ENCODE measurements around the gene UBE2QL1.

UBE2QL1 gene

DNA sequence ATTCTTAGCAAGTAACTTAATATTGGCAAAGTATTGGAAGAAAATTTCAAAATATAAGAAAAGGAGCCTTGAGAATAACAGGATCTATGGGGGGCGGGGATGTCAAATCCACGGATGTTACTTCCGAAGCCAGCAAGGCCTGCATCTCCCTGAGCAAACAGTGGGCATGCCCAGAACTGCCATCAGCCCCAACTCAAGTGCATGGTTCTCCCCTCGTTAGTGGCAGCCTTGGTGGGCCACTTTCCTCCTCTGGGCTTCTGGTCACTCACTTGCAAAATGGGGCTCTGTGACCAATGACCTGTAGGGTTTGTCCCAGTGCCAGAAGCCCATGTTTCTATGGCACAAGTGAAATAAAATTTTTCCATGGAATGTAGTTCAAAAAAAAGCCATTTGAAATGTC is 43.1 kb upstream of the UBE2QL1 start:
- no peak for TF ChIP-seq EZH2 (IDR thresholded peaks at IDR 0.05; ENCODE audit: borderline replicate concordance, low read length)
- TF ChIP-seq, protein P1, sequence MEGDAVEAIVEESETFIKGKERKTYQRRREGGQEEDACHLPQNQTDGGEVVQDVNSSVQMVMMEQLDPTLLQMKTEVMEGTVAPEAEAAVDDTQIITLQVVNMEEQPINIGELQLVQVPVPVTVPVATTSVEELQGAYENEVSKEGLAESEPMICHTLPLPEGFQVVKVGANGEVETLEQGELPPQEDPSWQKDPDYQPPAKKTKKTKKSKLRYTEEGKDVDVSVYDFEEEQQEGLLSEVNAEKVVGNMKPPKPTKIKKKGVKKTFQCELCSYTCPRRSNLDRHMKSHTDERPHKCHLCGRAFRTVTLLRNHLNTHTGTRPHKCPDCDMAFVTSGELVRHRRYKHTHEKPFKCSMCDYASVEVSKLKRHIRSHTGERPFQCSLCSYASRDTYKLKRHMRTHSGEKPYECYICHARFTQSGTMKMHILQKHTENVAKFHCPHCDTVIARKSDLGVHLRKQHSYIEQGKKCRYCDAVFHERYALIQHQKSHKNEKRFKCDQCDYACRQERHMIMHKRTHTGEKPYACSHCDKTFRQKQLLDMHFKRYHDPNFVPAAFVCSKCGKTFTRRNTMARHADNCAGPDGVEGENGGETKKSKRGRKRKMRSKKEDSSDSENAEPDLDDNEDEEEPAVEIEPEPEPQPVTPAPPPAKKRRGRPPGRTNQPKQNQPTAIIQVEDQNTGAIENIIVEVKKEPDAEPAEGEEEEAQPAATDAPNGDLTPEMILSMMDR (IDR thresholded peaks at IDR 0.05; ENCODE audit: low read length): no peak
- Histone ChIP-seq H2AFZ (ENCODE audit: low read length) (no peak overlapping the region), H3K4me1 (ENCODE audit: insufficient read depth, low read length, severe bottlenecking) (no peaks in the 10 kb centered on the region), H4K20me1 (ENCODE audit: insufficient read depth, low read length) (no peaks in the 10 kb centered on the region), H3K4me2 (ENCODE audit: low read length) (no peak overlapping the region), H3F3A (ENCODE audit: insufficient read depth, low read length) (no peaks in the 10 kb centered on the region), H3K36me3 (ENCODE audit: insufficient read depth, low read length) (no peaks in the 10 kb centered on the region), H3K9me2 (ENCODE audit: low read depth, low read length) (no peaks in the 10 kb centered on the region), H3K4me3 (ENCODE audit: low read depth, low read length, poor library complexity, severe bottlenecking) (no peak overlapping the region), H3K9me3 (ENCODE audit: low read length) (no peaks in the 10 kb centered on the region), H3K9ac (ENCODE audit: low read length) (no peak overlapping the region), H3K79me2 (ENCODE audit: insufficient read depth, low read length) (no peaks in the 10 kb centered on the region), H3K27ac (ENCODE audit: low read depth, low read length, poor library complexity, severe bottlenecking) (no peak overlapping the region), H3K27me3 (ENCODE audit: insufficient read depth, low read length) (no peaks in the 10 kb centered on the region)

DNA sequence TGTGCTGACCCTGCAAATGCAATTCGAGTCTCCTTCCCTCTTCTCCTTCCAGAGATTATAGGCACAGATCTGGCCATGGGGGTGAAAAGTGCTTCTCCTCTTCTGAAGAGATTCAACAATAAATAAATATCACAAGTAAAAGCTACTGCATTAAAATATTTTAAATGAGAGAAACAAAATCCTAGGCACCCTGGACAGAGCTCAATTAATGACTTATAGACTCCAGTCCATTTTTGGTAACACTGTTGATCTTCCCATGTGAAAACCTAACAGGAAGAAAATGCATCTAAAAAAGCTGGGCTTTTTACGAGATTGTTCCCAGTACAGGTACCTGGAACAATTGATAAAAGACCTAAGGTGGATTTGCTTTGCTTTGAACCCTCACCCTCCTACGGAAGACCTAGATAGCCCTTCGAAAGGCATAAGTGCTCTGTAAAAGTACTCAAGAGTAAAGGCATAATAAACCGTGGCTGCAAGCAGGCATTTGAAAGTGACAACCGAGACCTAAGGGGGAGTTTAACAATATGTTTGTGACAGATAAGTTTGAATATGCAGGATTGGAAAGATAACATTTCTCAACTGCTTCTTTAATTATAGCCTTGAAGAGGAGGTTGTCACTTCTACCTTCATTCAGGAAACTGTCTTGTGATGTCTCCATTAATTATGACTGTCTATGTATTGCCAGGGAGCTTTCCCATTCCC is 41.0 kb upstream of the UBE2QL1 start:
- Histone ChIP-seq H3K4me1 (ENCODE audit: insufficient read depth, low read length, severe bottlenecking) (no peaks in the 10 kb centered on the region), H3K4me2 (ENCODE audit: low read length) (no peak overlapping the region), H3K4me3 (ENCODE audit: low read depth, low read length, poor library complexity, severe bottlenecking) (no peak overlapping the region), H3K9ac (ENCODE audit: low read length) (no peak overlapping the region), H3K79me2 (ENCODE audit: insufficient read depth, low read length) (no peaks in the 10 kb centered on the region), H3K36me3 (ENCODE audit: insufficient read depth, low read length) (no peaks in the 10 kb centered on the region), H3K9me2 (ENCODE audit: low read depth, low read length) (no peaks in the 10 kb centered on the region), H4K20me1 (ENCODE audit: insufficient read depth, low read length) (no peaks in the 10 kb centered on the region), H3F3A (ENCODE audit: insufficient read depth, low read length) (no peaks in the 10 kb centered on the region), H3K27ac (ENCODE audit: low read depth, low read length, poor library complexity, severe bottlenecking) (no peak overlapping the region), H3K9me3 (ENCODE audit: low read length) (no peaks in the 10 kb centered on the region), H2AFZ (ENCODE audit: low read length) (no peak overlapping the region), H3K27me3 (ENCODE audit: insufficient read depth, low read length) (no peaks in the 10 kb centered on the region)
- TF ChIP-seq EZH2 (IDR thresholded peaks at IDR 0.05; ENCODE audit: borderline replicate concordance, low read length): no peak
- TF ChIP-seq, protein P1 (IDR thresholded peaks at IDR 0.05; ENCODE audit: low read length): no peak

DNA sequence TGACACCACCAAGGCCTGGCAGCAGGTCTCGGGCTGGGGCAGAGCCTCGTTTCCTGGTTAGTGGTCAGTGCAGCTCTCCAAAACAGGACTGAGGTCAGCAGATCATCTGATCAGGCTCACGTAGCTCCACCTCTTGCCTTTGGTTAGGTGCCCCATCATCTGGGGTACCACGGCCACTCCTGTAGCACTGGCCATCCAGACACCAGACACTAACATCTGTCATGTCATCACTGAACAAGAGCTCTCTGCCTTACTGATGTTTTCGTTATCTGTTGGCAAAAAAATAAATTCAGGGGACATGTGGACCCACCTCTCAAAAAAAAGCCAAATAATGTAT is 40.4 kb upstream of the UBE2QL1 start:
- Histone ChIP-seq H3K4me2 (ENCODE audit: low read length) (no peak overlapping the region), H3K4me1 (ENCODE audit: insufficient read depth, low read length, severe bottlenecking) (no peaks in the 10 kb centered on the region), H2AFZ (ENCODE audit: low read length) (no peak overlapping the region), H3K27me3 (ENCODE audit: insufficient read depth, low read length) (no peaks in the 10 kb centered on the region), H3K36me3 (ENCODE audit: insufficient read depth, low read length) (no peaks in the 10 kb centered on the region), H3K79me2 (ENCODE audit: insufficient read depth, low read length) (no peaks in the 10 kb centered on the region), H3K9me3 (ENCODE audit: low read length) (no peaks in the 10 kb centered on the region), H3K27ac (ENCODE audit: low read depth, low read length, poor library complexity, severe bottlenecking) (no peak overlapping the region), H4K20me1 (ENCODE audit: insufficient read depth, low read length) (no peaks in the 10 kb centered on the region), H3F3A (ENCODE audit: insufficient read depth, low read length) (no peaks in the 10 kb centered on the region), H3K9ac (ENCODE audit: low read length) (no peak overlapping the region), H3K9me2 (ENCODE audit: low read depth, low read length) (no peaks in the 10 kb centered on the region), H3K4me3 (ENCODE audit: low read depth, low read length, poor library complexity, severe bottlenecking) (no peak overlapping the region)
- TF ChIP-seq, protein P1 (IDR thresholded peaks at IDR 0.05; ENCODE audit: low read length): no peak
- TF ChIP-seq EZH2 (IDR thresholded peaks at IDR 0.05; ENCODE audit: borderline replicate concordance, low read length): no peak

All from OCI-LY1 (cell line).